Measurements from ENCODE around the gene TPH1.

TPH1 gene

GRCh38 chr11:18078909-18079308 lies 32.8 kb upstream of the TPH1 start:
- no peak overlapping the region for H3K4me3 ChIP-seq (ENCODE audit: low read depth, low read length)
- no peak for TF ChIP-seq CTCF (IDR thresholded peaks at IDR 0.05; ENCODE audit: low read depth, low read length, missing control alignments)
- no peak for DNase-seq (ENCODE audit: low read depth)

DNA sequence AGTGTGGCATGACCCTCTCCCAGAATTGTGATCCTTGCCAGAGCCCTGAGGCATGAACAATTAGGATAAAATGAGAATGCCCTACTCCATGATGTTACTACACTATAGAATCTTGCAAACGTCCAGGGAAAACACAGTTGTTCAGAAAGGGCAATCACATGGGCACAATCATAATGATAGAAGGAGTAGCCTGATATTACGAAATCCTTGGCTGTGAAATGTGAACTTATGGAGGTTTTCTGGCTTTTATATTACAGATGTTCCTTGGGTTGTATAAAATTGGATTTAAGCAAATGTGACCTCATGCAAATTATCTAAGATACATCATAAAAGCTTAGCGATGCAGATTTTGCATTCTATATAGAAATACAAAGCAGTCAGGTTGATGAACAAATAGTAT lies 29.4 kb upstream of the TPH1 start:
- no peak overlapping the region for H3K4me3 ChIP-seq (ENCODE audit: low read depth, low read length)
- TF ChIP-seq CTCF (IDR thresholded peaks at IDR 0.05; ENCODE audit: low read depth, low read length, missing control alignments) = no peak
- no peak for DNase-seq (ENCODE audit: low read depth)

DNA sequence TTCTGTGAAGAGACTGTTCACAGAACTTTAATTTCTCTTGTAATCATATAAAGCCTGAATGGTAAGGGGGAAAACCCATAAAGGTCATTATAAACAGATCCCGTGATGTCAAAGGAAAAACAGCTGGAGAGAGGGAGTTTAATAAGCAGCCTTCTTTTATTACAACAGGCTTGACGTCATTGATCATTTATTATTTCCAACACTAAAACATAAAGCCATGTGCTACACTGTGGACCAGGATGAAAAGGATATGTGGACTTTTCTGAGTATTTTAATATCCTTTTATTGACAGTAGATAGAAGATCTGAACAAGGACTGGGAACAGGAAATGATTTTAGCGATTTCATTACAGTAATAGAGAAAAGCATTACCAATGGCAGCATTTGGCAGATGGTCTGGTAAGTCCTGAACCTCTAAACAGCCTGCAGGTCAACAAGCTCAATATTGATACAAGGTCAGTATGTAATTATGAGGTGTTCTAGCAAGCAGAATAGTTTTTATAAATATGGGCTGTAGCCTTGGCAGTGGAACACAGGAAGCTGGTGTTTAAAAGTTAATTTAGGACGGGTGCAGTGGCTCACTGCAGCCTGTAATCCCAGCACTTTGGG lies 25.1 kb upstream of the TPH1 start:
- no peak for TF ChIP-seq CTCF (IDR thresholded peaks at IDR 0.05; ENCODE audit: low read depth, low read length, missing control alignments)
- H3K4me3 ChIP-seq (ENCODE audit: low read depth, low read length) = no peak overlapping the region
- DNase-seq (ENCODE audit: low read depth) = no peak

GRCh38 chr11:18067372-18067771 lies 21.3 kb upstream of the TPH1 start:
- no peak overlapping the region for H3K4me3 ChIP-seq (ENCODE audit: low read depth, low read length)
- no peak for TF ChIP-seq CTCF (IDR thresholded peaks at IDR 0.05; ENCODE audit: low read depth, low read length, missing control alignments)
- no peak for DNase-seq (ENCODE audit: low read depth)

GRCh38 chr11:18066626-18067025 lies 20.6 kb upstream of the TPH1 start:
- no peak for TF ChIP-seq CTCF (IDR thresholded peaks at IDR 0.05; ENCODE audit: low read depth, low read length, missing control alignments)
- no peak overlapping the region for H3K4me3 ChIP-seq (ENCODE audit: low read depth, low read length)
- DNase-seq (ENCODE audit: low read depth) = no peak

DNA sequence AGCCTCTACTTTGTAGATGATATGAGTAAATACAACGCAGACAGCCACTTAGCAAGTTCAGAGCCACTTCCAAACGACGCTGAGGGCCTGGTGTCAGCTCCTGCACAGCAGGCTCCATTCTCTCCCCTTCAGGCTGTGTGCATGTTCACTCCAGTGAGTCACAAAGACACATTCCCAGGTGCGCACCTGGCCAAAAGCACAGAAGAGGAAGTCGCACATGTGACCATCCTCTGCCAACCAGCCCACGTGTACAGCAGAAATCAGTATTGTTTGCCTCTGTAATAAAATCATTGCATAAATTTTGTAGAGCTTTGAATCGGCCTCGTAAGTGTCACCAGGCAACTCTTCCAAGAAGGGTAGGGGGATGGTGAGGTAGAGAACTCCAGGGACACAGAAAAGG lies 19.5 kb upstream of the TPH1 start:
- TF ChIP-seq CTCF (IDR thresholded peaks at IDR 0.05; ENCODE audit: low read depth, low read length, missing control alignments) = no peak
- DNase-seq (ENCODE audit: low read depth) = no peak
- H3K4me3 ChIP-seq (ENCODE audit: low read depth, low read length) = no peak overlapping the region

DNA sequence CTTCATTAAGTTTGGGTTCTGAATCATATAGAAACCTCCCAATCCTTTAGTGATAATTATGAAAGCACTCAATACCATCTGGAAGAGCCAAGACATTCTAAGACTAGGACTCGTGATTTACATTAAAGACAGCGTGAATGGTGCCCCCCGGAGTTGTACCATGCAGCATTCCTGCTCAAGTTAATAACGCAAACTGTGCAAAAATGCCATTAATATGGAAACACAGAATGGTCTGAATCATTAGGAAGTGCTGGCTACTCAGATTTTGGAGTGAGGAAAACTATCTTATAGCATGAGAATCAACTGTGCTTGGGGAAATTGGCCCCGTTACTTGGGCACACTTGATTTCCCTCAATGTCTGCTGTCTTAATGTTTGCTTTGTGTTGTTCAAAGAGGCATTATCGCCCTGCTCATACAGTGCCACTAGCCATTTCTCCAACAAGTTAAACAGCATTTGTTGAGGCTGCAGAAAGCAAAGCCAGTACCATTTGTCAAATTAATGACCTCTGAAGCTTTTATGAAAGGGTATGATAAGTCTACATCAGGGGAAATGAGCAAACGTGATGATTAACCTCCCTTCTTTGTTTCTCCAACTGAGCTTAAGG lies 18.5 kb upstream of the TPH1 start:
- TF ChIP-seq CTCF (IDR thresholded peaks at IDR 0.05; ENCODE audit: low read depth, low read length, missing control alignments) = no peak
- H3K4me3 ChIP-seq (ENCODE audit: low read depth, low read length) = no peak overlapping the region
- DNase-seq (ENCODE audit: low read depth) = no peak

Measured in GM12864 (cell line).